ENCODE results near the gene GAA.

Gene GAA

DNA sequence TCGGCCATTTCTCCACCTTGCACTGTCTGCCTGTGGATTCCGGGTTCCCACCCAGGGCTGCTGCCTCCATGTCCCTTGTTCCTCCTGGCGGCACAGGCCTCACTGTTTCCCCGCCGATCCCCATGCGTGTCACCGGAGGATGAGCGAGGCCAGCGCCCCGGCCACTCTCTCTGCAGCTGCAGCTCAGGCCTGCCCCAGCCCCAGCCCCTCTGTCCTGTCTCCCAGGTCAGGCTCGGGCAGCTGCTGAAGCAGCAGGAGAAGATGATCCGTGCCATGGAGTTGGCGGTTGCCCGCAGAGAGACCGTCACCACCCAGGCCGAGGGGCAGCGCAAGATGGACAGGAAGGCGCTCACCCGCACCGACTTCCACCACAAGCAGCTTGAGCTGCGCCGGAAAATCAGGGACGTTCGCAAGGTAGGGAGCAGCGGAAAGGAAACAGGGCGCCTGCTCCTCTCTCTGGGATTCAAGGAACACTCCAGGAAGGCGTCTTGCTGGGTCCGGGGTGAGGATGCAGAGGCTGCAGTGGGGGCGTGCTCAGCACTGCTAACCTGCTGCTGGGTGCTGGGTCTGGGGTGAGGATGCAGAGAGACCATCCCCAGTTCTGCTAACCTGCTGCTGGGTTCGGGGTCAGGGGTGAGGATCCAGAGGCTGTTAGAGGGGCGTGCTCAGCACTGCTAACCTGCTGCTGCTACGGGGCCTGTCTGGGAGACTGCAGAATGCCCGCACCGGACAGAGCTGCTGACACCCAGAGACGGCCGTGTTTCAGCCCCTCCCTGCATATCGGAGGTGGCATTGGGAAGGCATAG is 6.1 kb upstream of the GAA start:
- no peaks in the 10 kb centered on the region for H3K36me3 Mint-ChIP-seq (ENCODE audit: low read depth)
- H3K27ac Mint-ChIP-seq, result no peak overlapping the region
- no peaks in the 10 kb centered on the region for H3K9me3 Mint-ChIP-seq
- H3K27me3 Mint-ChIP-seq, result no peaks in the 10 kb centered on the region
- H3K4me1 Mint-ChIP-seq (ENCODE audit: low read depth), result peaks cover 9% of the 10 kb centered on the region
- H3K4me3 Mint-ChIP-seq, result no peak overlapping the region

DNA sequence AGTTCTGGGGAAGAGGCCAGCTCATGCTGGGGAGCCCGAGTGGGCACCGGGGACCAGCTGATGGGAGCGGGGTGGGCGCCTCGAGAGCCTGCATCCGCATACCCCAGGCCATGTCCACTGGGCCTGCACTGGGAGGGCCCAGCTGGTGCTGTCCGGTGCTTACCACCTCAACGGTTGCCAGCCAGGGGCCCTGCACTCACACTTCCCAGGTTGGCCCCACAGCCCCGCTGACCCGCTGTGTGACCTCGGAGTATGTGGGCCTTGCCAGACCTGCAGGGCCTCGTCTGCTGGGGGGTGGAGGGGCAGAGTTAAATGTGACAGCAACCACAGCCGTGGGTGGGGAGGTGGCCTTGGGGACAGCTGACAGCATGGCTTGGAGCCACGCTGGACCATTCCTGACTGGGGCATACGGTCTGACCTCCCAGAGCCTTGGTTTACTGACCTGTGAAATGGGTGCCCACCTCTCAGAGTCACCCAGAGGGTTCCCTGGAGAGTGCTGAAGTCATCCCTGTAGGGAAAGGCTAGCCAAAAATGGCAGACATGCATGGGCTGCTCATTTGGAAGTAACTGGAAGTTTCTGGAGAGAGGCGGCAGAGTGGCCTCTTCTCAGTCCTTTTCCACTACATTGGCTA is 5.4 kb upstream of the GAA start:
- no peak overlapping the region for H3K27ac Mint-ChIP-seq
- H3K36me3 Mint-ChIP-seq (ENCODE audit: low read depth), result no peaks in the 10 kb centered on the region
- H3K27me3 Mint-ChIP-seq, result no peaks in the 10 kb centered on the region
- no peaks in the 10 kb centered on the region for H3K9me3 Mint-ChIP-seq
- peaks cover 17% of the 10 kb centered on the region for H3K4me1 Mint-ChIP-seq (ENCODE audit: low read depth)
- H3K4me3 Mint-ChIP-seq, result no peak overlapping the region

DNA sequence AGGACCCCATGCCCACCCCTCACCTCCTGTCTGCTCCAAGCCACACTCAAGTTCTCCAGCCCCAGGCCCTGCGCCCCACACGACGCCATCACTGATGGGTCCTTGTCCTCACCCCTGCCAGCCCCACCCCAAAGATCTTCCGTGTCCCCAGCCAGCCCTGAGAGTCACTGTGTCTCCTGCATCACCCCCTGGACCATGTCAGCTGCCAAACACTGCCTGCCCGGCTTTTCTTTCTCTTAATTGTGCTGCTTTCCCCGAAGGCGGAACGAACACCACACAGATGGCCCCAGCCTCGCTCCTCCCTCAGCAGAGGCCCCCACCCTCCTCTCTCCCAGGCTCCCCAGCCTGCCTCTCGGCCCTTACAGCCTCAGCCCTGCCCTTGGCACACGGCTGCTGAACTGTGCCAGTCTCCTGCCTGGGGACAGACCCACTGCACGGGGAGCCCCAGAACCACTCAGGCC is 4.8 kb upstream of the GAA start:
- Mint-ChIP-seq H3K4me1 (ENCODE audit: low read depth) (peaks cover 17% of the 10 kb centered on the region), H3K9me3 (no peaks in the 10 kb centered on the region), H3K27me3 (no peaks in the 10 kb centered on the region), H3K4me3 (no peak overlapping the region), H3K27ac (no peak overlapping the region), H3K36me3 (ENCODE audit: low read depth) (no peaks in the 10 kb centered on the region)

DNA sequence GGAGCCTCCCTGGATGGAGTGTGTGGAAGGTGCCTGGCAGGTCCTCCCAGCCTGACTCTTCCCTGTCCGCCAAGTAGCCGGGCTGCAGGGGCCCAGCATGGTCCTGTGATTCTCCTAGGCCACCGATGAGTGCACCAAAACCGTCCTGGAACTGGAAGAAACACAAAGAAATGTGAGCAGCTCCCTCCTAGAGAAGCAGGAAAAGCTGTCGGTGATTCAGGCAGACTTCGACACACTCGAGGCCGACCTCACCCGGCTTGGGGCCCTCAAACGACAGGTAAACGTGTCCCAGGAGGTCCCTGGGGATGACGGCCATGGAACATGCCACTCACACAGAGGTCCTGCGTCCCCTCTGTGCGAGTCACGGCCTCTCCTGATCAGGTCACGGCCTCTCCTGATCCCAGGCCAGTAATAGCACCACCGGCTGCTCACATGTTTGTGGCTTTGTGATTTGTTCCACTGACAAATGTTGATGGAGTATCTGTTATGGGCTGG is 4.2 kb upstream of the GAA start:
- Mint-ChIP-seq H3K27me3 (no peaks in the 10 kb centered on the region), H3K4me1 (ENCODE audit: low read depth) (peaks cover 21% of the 10 kb centered on the region), H3K9me3 (no peaks in the 10 kb centered on the region), H3K27ac (no peak overlapping the region), H3K36me3 (ENCODE audit: low read depth) (no peaks in the 10 kb centered on the region), H3K4me3 (no peak overlapping the region)

DNA sequence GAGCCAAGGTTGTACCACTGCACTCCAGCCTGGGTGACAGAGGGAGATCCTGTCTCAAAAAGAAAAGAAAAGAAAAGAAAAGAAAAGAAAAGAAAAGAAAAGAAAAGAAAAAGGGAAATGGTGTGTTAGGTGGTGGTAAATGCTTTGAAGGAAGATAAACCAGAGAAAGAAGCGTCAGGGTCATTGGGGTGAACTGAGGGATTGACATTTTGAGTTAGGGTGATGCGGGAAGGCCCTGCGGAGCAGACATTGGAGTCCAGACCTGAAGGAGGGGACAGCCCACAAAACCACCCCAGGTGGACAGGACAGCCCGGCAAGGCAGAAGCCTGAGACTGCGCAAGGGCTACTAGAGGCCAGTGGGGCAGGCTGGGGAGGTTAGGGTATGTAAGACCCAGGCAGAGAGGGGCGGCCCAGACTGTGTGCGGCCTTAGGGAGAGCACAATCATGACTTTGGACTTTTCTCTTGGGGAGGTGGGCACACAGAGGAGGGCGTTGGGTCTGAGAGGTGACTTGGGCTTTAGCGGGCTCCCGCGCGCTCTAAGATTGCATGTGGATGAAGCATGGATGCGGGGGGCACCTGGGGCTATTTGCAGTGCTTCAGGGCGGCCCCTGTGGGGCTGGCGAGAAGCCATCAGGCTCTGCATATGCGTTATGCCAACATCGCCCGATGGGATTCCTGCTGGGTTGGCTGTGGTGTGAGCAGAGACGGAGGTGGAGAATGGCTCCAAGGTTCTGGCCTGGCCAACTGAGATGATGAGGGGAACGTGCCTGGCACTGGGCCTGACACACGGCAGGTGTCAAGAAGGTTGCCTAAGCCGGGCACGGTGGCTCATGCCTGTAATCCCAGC is 3.3 kb upstream of the GAA start:
- Mint-ChIP-seq H3K9me3 (no peaks in the 10 kb centered on the region), H3K36me3 (ENCODE audit: low read depth) (no peaks in the 10 kb centered on the region)

DNA sequence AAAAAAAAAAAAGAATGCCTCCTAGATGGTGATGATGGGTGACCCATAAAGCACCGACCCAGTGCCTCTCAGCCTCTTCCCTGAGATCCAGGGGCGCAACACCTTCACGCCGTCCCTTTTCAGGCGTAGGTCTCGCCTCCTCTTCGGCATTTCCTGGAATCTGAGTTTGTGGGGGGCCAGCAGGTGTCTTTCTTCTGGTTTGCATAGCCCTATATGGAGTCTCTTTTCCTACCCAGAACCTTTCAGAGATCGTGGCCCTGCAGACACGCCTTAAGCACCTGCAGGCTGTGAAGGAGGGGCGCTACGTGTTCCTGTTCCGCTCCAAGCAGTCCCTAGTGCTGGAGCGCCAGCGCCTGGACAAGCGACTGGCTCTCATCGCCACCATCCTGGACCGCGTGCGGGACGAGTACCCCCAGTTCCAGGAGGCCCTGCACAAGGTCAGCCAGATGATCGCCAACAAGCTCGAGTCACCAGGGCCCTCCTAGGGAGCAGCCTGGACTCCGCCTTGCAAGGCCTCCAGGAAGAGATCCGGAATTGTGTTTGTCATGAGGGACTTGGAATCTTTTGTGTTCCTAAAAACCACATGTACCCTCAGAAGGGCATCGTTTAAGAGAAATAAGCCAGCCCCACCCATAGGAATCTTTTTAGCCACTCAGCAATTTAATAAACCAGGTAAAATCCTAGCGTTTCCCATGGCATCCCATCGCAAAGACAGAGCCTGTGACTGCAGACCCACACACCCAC is 1.9 kb upstream of the GAA start:
- no peaks in the 10 kb centered on the region for H3K27me3 Mint-ChIP-seq
- no peak overlapping the region for H3K4me3 Mint-ChIP-seq
- no peaks in the 10 kb centered on the region for H3K36me3 Mint-ChIP-seq (ENCODE audit: low read depth)
- H3K4me1 Mint-ChIP-seq (ENCODE audit: low read depth), result peaks cover 32% of the 10 kb centered on the region
- no peaks in the 10 kb centered on the region for H3K9me3 Mint-ChIP-seq
- H3K27ac Mint-ChIP-seq, result no peak overlapping the region

More for the DNA sequence above, 3.3 kb upstream of the GAA start:
- Mint-ChIP-seq H3K27ac (no peak overlapping the region), H3K4me3 (no peak overlapping the region), H3K4me1 (ENCODE audit: low read depth) (peaks cover 28% of the 10 kb centered on the region), H3K27me3 (no peaks in the 10 kb centered on the region)

DNA sequence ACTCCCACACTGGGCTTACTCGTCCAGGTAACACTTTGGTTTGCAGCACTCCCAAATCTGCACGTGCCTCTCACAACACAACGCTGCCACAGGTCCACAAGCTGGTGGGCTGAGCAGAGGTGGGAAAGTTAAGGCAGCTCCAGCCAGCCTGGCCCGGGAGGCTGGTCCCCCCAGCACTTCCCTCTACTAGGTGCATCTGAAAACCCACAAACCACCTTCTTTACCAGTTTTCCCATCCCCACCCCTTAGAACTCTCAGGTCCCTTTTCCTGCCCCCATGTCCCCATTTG is 1.4 kb upstream of the GAA start:
- no peaks in the 10 kb centered on the region for H3K9me3 Mint-ChIP-seq
- peak overlapping the region; percentile 83 for H3K4me3 Mint-ChIP-seq
- H3K27me3 Mint-ChIP-seq, result no peaks in the 10 kb centered on the region
- peaks cover 32% of the 10 kb centered on the region for H3K4me1 Mint-ChIP-seq (ENCODE audit: low read depth)
- no peaks in the 10 kb centered on the region for H3K36me3 Mint-ChIP-seq (ENCODE audit: low read depth)
- H3K27ac Mint-ChIP-seq, result no peak overlapping the region

DNA sequence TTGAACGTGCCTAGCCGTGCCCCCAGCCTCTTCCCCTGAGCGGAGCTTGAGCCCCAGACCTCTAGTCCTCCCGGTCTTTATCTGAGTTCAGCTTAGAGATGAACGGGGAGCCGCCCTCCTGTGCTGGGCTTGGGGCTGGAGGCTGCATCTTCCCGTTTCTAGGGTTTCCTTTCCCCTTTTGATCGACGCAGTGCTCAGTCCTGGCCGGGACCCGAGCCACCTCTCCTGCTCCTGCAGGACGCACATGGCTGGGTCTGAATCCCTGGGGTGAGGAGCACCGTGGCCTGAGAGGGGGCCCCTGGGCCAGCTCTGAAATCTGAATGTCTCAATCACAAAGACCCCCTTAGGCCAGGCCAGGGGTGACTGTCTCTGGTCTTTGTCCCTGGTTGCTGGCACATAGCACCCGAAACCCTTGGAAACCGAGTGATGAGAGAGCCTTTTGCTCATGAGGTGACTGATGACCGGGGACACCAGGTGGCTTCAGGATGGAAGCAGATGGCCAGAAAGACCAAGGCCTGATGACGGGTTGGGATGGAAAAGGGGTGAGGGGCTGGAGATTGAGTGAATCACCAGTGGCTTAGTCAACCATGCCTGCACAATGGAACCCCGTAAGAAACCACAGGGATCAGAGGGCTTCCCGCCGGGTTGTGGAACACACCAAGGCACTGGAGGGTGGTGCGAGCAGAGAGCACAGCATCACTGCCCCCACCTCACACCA is 724 bp downstream of the GAA start:
- peaks cover 32% of the 10 kb centered on the region for H3K4me1 Mint-ChIP-seq (ENCODE audit: low read depth)
- peak overlapping the region; percentile 97 for H3K4me3 Mint-ChIP-seq
- no peaks in the 10 kb centered on the region for H3K27me3 Mint-ChIP-seq
- peaks cover 7% of the 10 kb centered on the region for H3K36me3 Mint-ChIP-seq (ENCODE audit: low read depth)
- peak overlapping the region; percentile 91 for H3K27ac Mint-ChIP-seq
- no peaks in the 10 kb centered on the region for H3K9me3 Mint-ChIP-seq

DNA sequence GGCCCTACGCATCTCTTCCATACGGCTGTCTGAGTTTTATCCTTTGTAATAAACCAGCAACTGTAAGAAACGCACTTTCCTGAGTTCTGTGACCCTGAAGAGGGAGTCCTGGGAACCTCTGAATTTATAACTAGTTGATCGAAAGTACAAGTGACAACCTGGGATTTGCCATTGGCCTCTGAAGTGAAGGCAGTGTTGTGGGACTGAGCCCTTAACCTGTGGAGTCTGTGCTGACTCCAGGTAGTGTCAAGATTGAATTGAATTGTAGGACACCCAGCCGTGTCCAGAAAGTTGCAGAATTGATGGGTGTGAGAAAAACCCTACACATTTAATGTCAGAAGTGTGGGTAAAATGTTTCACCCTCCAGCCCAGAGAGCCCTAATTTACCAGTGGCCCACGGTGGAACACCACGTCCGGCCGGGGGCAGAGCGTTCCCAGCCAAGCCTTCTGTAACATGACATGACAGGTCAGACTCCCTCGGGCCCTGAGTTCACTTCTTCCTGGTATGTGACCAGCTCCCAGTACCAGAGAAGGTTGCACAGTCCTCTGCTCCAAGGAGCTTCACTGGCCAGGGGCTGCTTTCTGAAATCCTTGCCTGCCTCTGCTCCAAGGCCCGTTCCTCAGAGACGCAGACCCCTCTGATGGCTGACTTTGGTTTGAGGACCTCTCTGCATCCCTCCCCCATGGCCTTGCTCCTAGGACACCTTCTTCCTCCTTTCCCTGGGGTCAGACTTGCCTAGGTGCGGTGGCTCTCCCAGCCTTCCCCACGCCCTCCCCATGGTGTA is 1.5 kb downstream of the GAA start:
- H3K36me3 Mint-ChIP-seq (ENCODE audit: low read depth), result peaks cover 7% of the 10 kb centered on the region

DNA sequence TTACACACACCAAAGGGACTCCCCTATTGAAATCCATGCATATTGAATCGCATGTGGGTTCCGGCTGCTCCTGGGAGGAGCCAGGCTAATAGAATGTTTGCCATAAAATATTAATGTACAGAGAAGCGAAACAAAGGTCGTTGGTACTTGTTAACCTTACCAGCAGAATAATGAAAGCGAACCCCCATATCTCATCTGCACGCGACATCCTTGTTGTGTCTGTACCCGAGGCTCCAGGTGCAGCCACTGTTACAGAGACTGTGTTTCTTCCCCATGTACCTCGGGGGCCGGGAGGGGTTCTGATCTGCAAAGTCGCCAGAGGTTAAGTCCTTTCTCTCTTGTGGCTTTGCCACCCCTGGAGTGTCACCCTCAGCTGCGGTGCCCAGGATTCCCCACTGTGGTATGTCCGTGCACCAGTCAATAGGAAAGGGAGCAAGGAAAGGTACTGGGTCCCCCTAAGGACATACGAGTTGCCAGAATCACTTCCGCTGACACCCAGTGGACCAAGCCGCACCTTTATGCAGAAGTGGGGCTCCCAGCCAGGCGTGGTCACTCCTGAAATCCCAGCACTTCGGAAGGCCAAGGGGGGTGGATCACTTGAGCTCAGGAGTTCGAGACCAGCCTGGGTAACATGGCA is 2.2 kb downstream of the GAA start:
- Mint-ChIP-seq H3K27me3 (no peaks in the 10 kb centered on the region), H3K9me3 (no peaks in the 10 kb centered on the region), H3K4me3 (peak overlapping the region; percentile 47), H3K36me3 (ENCODE audit: low read depth) (peaks cover 7% of the 10 kb centered on the region), H3K27ac (no peak overlapping the region), H3K4me1 (ENCODE audit: low read depth) (peaks cover 32% of the 10 kb centered on the region)

More for the DNA sequence above, 1.5 kb downstream of the GAA start:
- Mint-ChIP-seq H3K4me1 (ENCODE audit: low read depth) (peaks cover 32% of the 10 kb centered on the region), H3K9me3 (no peaks in the 10 kb centered on the region), H3K27me3 (no peaks in the 10 kb centered on the region), H3K4me3 (peak overlapping the region; percentile 97), H3K27ac (peak overlapping the region; percentile 26)

DNA sequence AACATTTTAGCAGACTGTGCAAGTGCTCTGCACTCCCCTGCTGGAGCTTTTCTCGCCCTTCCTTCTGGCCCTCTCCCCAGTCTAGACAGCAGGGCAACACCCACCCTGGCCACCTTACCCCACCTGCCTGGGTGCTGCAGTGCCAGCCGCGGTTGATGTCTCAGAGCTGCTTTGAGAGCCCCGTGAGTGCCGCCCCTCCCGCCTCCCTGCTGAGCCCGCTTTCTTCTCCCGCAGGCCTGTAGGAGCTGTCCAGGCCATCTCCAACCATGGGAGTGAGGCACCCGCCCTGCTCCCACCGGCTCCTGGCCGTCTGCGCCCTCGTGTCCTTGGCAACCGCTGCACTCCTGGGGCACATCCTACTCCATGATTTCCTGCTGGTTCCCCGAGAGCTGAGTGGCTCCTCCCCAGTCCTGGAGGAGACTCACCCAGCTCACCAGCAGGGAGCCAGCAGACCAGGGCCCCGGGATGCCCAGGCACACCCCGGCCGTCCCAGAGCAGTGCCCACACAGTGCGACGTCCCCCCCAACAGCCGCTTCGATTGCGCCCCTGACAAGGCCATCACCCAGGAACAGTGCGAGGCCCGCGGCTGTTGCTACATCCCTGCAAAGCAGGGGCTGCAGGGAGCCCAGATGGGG is 3.1 kb downstream of the GAA start:
- Mint-ChIP-seq H3K4me1 (ENCODE audit: low read depth) (peaks cover 30% of the 10 kb centered on the region), H3K4me3 (no peak overlapping the region), H3K36me3 (ENCODE audit: low read depth) (peaks cover 7% of the 10 kb centered on the region), H3K27ac (no peak overlapping the region), H3K9me3 (no peaks in the 10 kb centered on the region), H3K27me3 (no peaks in the 10 kb centered on the region)

DNA sequence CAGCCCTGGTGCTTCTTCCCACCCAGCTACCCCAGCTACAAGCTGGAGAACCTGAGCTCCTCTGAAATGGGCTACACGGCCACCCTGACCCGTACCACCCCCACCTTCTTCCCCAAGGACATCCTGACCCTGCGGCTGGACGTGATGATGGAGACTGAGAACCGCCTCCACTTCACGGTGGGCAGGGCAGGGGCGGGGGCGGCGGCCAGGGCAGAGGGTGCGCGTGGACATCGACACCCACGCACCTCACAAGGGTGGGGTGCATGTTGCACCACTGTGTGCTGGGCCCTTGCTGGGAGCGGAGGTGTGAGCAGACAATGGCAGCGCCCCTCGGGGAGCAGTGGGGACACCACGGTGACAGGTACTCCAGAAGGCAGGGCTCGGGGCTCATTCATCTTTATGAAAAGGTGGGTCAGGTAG is 3.6 kb downstream of the GAA start:
- H3K4me3 Mint-ChIP-seq, result no peak overlapping the region
- no peaks in the 10 kb centered on the region for H3K27me3 Mint-ChIP-seq
- peaks cover 25% of the 10 kb centered on the region for H3K4me1 Mint-ChIP-seq (ENCODE audit: low read depth)
- no peak overlapping the region for H3K27ac Mint-ChIP-seq
- no peaks in the 10 kb centered on the region for H3K9me3 Mint-ChIP-seq
- peaks cover 7% of the 10 kb centered on the region for H3K36me3 Mint-ChIP-seq (ENCODE audit: low read depth)

DNA sequence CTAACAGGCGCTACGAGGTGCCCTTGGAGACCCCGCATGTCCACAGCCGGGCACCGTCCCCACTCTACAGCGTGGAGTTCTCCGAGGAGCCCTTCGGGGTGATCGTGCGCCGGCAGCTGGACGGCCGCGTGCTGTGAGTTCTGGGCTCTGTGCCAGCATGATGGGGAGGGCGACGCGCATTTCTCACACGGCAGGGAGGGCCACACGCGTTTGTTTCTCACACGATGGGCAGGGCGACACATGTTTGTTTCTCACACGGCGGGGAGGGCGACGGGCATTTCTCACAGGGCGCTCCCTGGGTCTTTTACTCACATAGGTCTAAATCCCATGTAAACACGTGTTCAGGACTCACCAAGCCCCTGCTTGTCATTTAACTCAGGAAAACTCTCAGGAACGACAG is 4.4 kb downstream of the GAA start:
- H3K4me3 Mint-ChIP-seq, result no peak overlapping the region
- H3K27me3 Mint-ChIP-seq, result no peaks in the 10 kb centered on the region
- peaks cover 17% of the 10 kb centered on the region for H3K4me1 Mint-ChIP-seq (ENCODE audit: low read depth)
- H3K9me3 Mint-ChIP-seq, result no peaks in the 10 kb centered on the region
- H3K27ac Mint-ChIP-seq, result no peak overlapping the region
- peaks cover 7% of the 10 kb centered on the region for H3K36me3 Mint-ChIP-seq (ENCODE audit: low read depth)
